ENCODE measurements around the gene WDR86.

WDR86 gene

DNA sequence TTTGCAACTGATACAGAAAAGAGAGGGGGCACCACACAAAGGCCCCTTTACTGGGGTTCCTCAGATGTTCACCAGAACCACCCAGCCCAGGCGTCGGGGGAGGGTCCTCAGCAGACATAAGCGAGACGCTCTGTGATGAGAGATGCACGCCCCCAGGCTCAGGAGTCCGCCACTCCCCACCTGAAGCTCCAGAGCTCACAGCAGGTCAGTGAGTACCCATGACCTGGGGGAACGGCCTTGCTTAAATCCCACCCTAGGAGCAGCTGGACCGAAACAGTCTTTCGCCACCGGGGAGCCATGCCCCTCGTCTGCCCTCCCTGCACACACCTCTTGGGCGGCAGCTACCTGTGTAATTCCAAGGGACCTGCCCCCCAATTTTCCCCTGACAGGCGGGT, 27.3 kb upstream of the WDR86 start:
- no peak overlapping the region for H3K4me3 ChIP-seq (ENCODE audit: low read depth, low read length)

DNA sequence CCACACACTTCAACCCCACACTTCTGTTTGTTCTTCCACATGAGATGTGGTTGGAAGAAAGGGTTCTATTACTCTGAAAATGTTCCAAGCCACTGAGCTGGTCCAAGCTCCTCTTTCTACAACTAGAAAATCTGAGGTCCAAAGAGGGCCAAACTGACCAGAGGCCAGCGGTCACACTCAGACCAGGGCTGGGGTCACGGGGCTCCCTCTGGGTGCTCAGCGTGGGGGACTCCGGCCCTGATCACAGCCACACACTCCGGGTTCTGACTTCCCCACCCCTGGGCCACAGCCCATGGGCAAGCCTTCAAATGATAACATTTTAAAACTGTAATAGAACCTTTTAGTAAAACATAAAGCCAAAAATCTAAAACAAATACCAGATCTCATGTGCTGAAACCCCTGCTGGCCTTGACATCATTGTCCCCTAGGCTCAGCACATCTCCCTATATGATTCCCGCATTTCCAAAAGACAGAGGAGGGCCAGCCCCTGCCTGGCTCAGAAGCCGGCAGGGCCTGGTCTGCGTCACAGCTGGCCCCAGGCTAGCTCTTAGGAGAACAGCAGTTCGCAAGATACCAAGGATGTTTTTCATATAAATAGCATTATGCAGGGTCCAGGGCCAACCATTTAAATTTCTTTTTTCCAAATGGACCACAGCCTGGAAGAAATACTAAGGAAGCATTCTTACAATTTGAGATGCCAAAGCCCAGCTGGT, 26.8 kb upstream of the WDR86 start:
- Histone ChIP-seq H3K27ac (no peak overlapping the region), H3K9me3 (ENCODE audit: control insufficient read depth, low read length) (no peaks in the 10 kb centered on the region), H3K4me1 (peaks cover 11% of the 10 kb centered on the region), H2AFZ (no peak overlapping the region), H3K4me3 (ENCODE audit: low read depth, low read length) (no peak overlapping the region), H3K4me2 (ENCODE audit: low read length) (no peak overlapping the region), H3K9ac (no peak overlapping the region), H3K27me3 (ENCODE audit: control insufficient read depth, insufficient read depth, low read length) (no peaks in the 10 kb centered on the region), H3K36me3 (ENCODE audit: control insufficient read depth, insufficient read depth, low read length) (no peaks in the 10 kb centered on the region), H3K79me2 (no peaks in the 10 kb centered on the region)
- no peak for TF ChIP-seq CTCF (IDR thresholded peaks at IDR 0.05)

More for the DNA sequence above, 27.3 kb upstream of the WDR86 start:
- TF ChIP-seq CTCF (IDR thresholded peaks at IDR 0.05) = no peak
- Histone ChIP-seq H3K4me2 (ENCODE audit: low read length) (no peak overlapping the region), H3K36me3 (ENCODE audit: control insufficient read depth, insufficient read depth, low read length) (no peaks in the 10 kb centered on the region), H2AFZ (no peak overlapping the region), H3K27me3 (ENCODE audit: control insufficient read depth, insufficient read depth, low read length) (no peaks in the 10 kb centered on the region), H3K4me1 (peaks cover 11% of the 10 kb centered on the region), H3K27ac (no peak overlapping the region), H3K9ac (no peak overlapping the region), H3K9me3 (ENCODE audit: control insufficient read depth, low read length) (no peaks in the 10 kb centered on the region), H3K79me2 (no peaks in the 10 kb centered on the region)

GRCh38 chr7:151435971-151436370, 26.1 kb upstream of the WDR86 start:
- Histone ChIP-seq H3K79me2 (no peaks in the 10 kb centered on the region), H3K9ac (no peak overlapping the region), H2AFZ (no peak overlapping the region), H3K27me3 (ENCODE audit: control insufficient read depth, insufficient read depth, low read length) (no peaks in the 10 kb centered on the region), H3K36me3 (ENCODE audit: control insufficient read depth, insufficient read depth, low read length) (no peaks in the 10 kb centered on the region), H3K4me1 (peaks cover 9% of the 10 kb centered on the region), H3K9me3 (ENCODE audit: control insufficient read depth, low read length) (no peaks in the 10 kb centered on the region), H3K4me2 (ENCODE audit: low read length) (no peak overlapping the region), H3K4me3 (ENCODE audit: low read depth, low read length) (no peak overlapping the region), H3K27ac (no peak overlapping the region)
- TF ChIP-seq CTCF (IDR thresholded peaks at IDR 0.05) = no peak

DNA sequence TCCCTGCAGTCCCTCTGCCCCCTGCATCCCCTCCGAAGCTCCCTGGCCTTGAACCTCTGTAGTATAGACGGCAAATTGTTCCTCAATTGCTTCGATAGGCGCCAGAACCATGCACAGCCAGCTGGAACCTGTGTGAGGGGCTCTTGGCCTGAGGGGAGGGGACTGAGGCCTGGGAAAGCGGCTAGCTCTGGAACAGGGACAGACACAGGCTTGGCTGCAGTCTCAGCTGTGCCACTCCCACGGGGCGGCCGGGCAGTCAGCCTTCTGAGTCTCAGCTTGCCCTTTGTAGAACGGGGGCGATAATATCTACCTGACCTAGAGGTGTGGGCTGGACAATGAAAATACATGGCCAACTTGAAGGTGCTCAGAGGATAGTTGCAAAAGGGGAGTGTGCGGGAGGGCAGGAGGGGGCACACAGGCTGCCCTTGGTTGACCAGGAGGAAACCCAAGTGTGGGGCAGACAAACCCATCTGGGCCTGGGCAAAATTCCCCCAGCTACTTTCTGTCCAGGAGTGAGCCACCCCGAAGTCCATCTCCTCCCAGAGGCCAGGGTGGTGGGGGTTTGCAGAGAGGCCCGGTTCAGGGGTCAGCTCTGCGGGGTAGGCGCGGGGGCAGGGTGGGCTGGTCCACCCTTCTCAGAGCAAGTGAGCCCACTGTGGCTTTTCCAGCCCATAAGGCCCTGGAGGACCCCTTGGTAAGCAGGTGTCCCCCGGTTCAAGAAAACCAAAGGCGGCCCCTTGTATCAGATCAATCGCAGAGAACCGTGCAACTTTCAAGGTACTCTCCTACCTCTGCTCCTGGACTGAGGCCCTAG, 25.5 kb upstream of the WDR86 start:
- H3K27me3 ChIP-seq (ENCODE audit: control insufficient read depth, insufficient read depth, low read length) = no peaks in the 10 kb centered on the region
- H3K4me2 ChIP-seq (ENCODE audit: low read length) = no peak overlapping the region
- no peak for TF ChIP-seq CTCF (IDR thresholded peaks at IDR 0.05)
- H3K9me3 ChIP-seq (ENCODE audit: control insufficient read depth, low read length) = no peaks in the 10 kb centered on the region
- H2AFZ ChIP-seq = no peak overlapping the region
- H3K27ac ChIP-seq = no peak overlapping the region
- H3K9ac ChIP-seq = no peak overlapping the region
- no peaks in the 10 kb centered on the region for H3K36me3 ChIP-seq (ENCODE audit: control insufficient read depth, insufficient read depth, low read length)
- no peak overlapping the region for H3K4me3 ChIP-seq (ENCODE audit: low read depth, low read length)
- peaks cover 3% of the 10 kb centered on the region for H3K4me1 ChIP-seq
- H3K79me2 ChIP-seq = no peaks in the 10 kb centered on the region

All from parathyroid adenoma (tissue), 2 donors.